ENCODE results near the gene PKD2L1. TPM values are rescaled to one million over a fixed set of nuclear protein-coding genes. Genes with fewer than 3 reads are reported as not detected.

Gene PKD2L1
- polyA plus RNA-seq, 3 donors = 0.11 to 0.47 TPM; not detected in 1

DNA sequence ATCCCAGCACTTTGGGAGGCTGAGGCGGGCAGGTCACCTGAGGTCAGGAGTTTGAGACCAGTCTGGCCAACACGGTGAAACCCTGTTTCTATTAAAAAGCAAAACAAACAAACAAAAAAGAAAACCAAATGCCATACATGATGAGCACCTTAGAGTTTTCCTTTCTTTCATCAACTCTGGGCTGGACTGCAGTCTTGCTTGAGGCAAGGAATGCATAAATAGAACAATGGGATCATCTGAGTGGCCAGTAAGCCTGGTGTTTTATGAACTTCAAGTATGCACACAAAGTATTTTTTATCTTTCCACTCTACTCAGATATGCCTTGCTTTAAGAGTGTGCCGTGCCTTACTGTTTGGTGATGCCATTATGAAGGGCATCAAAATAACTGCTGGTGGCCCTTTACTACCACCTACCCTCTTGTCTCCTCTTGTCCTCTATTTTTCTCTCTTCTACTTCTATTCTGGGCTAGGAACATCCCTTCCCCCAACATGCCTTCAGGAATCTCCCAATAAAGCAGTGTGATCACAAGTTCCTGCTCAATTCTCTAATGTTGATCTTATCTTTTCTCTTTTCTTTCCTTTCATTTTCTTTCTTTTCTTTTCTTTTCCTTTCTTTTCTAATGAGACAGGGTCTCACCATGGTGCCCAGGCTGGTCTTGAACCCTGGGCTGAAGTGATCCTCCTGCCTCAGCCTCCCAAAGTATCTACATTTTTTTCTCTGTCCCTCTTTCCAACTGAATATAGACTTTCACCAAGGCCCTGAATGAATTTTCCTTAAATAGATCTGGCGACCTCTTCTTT is 27.2 kb upstream of the PKD2L1 start:
- no peak for DNase-seq

DNA sequence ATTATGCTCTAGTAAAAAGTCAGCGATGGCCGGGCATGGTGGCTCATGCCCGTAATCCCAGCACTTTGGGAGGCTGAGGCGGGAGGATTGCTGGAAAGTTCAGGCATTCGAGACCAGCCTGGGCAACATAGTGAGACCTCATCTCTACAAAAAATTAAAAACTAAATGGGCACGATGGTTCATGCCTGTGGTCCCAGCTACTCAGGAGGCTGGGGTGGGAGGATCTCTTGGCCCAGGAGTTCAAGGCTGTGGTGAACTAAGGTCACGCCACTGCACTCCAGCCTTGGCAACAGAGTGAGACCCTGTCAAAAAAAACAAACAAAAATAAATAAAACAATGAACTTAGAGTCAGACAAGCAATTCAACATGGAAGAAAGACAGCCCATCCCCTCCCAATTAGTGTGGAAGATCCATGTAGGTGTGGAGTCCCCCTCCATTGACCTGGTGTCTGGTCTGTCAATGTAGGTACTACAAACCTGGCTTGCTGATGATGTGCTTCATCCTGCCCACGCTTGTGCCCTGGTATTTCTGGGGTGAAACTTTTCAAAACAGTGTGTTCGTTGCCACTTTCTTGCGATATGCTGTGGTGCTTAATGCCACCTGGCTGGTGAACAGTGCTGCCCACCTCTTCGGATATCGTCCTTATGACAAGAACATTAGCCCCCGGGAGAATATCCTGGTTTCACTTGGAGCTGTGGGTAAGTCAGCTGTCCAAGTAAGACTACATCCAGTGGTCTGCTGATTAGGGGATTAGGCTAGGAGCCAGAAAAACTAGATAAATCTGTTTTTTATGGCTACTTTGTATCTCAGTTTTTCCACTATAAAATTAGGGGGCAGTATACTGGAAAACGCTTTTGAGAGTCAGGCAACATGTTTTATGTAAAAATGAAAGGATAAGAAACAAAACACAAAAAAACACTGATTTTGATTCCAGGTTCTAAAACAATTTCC is 26.3 kb upstream of the PKD2L1 start:
- DNase-seq = no peak

DNA sequence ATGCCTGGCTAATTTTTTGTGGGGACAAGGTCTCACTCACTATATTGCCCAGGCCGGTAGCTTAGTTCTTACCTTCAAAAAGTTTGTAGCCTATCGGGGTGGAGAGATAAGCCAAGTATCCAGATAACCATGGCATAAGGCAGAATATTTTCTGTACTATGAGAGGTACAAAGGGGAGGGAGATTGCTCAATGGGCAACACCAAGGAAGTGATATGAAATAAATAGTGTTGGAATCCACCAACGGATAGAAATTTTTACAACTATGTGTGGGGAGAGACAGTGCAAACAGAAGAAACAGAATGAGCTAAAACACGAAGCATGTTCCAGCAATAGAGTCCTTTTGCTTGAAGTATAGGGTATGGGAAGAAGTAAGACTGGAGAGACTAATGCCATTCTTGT is 25.1 kb upstream of the PKD2L1 start:
- DNase-seq = no peak

DNA sequence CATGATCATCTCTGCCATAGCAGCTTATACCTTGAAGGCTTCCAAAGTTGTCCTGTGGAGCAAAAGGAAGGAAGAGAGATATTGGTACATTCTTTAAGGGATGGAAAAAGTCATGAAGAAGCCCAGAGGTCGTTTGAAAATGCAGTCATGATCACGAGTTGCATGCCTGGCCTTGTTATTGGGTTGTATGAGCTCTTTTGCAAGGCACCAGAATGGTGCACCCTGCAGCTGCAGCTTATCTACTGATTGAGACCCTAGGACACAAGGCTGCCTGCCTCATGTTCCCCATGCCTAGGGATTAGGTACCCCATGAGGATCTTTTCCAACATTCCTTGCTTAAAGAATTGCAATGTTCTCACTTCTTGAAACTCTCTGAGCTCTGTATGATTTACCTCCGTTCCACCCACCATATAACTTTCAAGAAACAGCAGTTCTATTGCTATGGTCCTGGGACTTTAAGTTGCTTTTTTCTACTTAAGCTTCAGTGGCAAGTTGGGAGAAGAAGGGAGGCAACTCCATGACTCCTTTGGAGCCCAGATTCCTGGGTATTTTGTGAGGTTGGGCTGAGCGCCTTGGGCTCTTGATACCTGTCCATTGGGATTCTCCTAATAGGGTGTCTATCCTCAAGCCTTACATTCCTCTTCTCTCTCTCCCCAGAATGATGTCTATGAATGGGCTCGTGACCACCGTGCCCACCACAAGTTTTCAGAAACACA is 23.9 kb upstream of the PKD2L1 start:
- no peak for DNase-seq

DNA sequence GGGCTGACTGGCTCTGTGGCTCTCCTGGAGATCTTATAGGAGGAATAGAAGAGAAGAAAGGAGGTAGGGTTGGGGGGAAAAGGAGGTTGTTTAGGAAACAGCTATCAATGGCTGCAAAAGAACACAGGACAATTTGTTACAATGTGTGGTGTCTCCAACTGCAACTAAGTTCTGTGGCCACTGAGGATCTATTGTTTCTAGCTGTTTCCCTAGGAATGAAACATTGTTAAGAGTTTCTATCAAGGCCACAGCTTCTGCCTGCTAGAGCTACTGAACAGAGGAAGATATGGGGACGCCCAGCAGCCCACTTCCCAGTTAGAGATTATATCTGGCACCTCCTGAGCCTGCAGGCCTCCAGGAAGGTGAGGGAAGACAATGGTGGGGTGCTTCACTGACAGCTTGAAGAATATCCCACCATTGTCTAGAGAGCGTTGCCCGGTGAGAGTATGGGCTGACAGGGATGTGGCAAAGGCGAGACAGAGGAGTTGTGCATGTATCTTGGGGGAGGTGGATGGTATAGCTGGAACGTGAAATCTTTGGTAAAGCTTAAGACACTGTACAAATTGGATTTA is 21.0 kb upstream of the PKD2L1 start:
- no peak for DNase-seq

DNA sequence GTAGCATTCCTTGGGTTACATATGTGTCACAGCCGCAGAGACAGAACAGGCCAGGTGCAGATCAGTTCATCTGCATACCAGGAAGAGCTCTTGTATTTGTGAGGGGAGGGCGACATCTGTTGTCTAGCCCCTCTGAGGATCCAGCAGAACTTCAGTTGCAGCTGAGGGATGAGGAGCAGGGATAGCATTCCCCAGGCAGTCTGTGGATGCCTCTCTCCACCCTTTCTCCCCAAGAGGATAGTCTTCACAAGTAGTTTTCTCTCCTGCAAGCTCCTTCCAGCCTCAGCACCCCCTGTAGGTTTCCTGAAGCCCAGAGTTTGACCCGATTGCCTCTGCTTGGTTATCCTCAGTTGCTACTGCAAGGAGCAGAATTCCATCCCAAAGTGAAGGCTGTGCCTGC is 19.6 kb upstream of the PKD2L1 start:
- DNase-seq = no peak

DNA sequence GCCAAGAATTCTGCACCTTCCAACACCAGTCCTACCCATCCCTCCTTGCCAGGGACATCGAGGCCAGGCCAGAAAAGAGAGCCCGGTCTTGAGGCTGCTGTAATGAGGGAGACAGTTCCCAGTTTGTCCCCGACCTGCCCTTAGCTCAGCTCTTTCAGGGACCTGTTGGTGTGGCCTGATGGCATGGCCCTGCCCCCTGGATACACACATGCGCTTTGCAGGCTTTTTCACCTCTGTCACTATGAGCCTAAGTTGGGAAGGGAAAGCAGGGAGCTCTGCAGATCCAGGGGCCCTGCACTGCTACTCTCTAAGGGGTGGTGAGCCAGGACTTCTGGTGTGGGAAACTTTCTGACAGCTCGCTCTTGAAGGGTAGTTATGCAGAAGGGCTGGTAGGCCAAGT is 19.1 kb upstream of the PKD2L1 start:
- no peak for DNase-seq

DNA sequence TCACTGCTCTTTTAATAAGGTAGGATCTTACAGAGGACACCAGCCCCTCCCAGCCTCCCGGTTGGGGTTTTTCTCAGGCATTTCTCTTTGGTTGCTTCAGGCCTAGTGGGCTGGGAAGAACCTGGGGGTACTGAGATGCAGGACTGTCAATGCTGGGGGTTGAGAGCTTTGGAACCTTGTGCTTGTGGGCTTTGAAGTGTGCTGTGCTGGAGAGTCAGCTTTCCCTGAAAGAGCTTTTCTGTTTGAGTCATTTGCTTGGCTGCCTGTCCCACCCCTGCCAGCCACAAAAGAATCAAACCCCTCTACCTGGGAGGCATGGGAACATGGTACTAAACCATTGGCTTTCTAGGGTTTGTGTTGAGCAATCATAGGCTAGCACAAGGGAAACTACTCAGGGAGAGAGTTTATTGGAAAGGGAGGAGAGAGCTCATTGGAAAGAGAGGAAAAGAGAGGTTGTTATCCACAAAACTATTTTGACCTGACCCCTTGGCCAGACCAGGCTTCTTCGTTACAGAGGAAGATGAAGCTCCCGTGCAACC is 18.4 kb upstream of the PKD2L1 start:
- no peak for DNase-seq

DNA sequence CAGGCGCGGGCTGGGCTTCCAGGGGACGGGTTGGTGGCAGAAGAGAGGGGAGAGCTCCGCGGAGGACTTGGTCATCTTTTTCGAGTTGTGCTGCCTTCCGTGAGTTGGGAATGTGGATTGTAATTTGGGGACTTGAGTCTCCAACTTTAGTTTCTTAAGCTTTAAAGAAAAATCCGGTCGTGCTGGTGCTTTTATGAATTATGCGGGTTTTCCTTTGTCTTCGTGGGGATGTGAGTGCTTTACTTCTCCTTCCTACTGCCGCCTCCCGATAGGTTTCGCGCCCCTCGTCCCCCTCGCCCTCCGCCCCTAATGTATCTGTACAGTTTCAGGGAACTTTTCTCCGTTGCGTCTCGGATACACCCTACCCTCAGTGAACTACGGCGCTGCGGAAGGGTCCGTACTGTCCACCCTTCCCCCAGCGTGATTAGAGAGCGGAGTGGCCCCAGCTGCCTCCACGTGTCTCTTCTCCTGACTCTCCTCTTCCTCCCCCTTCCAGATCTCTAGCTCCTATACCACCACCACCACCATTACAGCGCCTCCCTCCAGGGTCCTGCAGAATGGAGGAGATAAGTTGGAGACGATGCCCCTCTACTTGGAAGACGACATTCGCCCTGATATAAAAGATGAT is 17.7 kb upstream of the PKD2L1 start:
- peak; percentile 20 for DNase-seq

DNA sequence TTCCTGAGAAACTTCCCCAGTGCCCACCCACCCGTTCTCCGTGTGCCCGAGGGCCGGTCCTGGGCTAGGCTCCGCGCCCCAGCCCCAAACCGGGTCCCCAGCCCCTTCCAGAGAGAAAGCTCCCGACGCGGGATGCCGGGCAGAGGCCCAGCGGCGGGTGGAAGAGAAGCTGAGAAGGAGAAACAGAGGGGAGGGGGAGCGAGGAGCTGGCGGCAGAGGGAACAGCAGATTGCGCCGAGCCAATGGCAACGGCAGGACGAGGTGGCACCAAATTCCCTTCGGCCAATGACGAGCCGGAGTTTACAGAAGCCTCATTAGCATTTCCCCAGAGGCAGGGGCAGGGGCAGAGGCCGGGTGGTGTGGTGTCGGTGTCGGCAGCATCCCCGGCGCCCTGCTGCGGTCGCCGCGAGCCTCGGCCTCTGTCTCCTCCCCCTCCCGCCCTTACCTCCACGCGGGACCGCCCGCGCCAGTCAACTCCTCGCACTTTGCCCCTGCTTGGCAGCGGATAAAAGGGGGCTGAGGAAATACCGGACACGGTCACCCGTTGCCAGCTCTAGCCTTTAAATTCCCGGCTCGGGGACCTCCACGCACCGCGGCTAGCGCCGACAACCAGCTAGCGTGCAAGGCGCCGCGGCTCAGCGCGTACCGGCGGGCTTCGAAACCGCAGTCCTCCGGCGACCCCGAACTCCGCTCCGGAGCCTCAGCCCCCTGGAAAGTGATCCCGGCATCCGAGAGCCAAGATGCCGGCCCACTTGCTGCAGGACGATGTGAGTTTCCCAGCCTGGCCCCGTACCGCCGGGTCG is 16.9 kb upstream of the PKD2L1 start, which contains the start of gene SCD:
SCD (plus strand) TSS at position 469 of the 803 bp plus-strand sequence; CDS start at position 741, 272 bp downstream.
- DNase-seq = peak; percentile 88

DNA sequence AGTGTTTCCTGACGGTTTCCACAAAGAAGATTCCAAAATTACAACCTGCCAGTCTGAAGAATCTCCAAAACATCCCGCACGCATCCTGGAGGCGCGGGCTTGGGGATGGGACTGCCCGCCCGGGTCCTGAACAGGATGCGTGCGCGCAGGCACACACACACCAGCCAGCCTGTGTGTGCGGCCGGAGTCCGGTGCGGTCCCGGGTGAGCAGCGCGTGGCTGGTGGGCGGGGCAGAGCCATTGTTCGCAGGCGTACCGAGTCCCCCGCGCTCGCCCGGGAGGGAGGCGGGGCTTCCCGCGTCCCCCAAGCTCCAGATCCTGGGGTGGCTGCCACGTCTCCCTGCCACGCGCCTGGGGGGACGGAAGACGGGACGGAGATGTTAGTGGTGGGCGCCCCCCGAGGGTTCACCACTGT is 16.3 kb upstream of the PKD2L1 start:
- DNase-seq = peak; percentile 68

DNA sequence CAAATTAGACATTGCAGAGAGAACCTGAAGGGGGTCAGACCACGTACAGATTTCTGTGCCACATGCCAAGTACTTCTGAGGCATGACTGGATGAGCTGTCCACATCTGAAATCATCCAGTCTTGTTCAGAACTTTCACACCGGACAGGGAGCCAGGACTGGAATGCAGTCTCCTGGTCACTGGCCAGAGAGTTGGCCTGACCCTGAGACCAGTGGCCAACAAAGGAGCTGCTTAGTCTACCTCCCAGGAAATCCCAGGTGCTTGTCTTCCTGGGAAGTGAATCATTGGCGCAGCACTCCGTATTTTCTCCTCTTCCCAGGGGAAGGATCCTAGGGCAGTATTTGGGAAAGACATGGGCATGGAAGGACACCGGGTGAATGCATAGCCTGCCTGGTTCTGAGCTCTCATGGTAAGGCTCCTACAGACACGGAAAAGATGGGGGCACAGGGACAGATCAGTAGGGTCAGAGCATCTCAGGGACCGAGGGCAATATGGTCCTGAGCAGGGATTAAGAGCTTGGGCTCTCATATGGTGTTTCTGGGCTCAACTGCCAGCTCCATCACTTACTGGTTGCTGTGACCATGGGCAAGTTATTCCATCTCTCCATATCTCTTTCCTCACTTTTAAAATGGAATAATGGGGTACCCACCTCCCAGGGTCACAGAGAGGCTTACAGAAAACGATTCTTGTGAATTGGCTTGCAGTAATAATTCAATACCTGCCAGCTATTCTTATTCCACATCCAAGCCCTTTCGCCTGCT is 15.7 kb upstream of the PKD2L1 start:
- no peak for DNase-seq

DNA sequence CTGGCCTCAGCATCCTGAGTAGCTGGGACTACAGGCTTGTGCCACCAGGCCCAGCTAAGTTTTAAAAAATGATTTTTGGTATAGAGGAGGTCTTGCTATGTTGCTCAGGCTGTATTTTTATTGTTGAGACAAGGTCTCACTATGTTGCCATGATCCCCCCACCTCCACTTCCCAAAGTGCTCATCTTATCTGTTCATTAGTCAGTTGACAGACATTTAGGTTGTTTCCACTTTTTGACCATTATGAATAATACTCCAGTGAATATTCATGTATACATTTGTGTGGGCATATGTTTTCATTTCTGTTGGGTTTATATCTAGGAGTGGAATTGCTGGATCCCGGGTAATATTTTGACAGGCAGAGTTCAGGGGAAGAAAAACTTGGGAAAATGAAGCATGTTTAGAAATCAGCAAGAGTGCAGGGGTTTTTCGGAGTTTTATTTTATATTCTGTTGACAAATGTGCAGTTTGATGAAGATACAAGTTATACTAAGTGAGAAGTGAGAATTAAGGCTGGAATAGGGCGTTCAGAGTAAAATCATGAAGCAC is 14.3 kb upstream of the PKD2L1 start:
- DNase-seq = no peak

DNA sequence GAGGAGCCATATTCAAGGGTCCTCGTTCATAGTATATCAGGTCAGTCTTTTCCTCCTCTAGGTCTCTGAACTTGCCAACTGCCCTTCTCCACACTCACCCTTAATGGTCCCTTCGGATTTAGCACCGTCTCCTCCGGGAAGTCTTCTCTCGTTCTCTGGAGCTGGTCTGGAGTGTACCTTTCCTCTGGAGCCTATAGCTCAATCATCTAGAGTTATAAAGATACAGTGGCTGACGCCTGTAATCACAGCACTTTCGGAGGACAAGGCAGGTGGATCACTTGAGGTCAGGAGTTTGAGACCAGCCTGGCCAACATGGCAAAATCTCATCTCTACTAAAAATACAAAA is 12.6 kb upstream of the PKD2L1 start:
- no peak for DNase-seq

DNA sequence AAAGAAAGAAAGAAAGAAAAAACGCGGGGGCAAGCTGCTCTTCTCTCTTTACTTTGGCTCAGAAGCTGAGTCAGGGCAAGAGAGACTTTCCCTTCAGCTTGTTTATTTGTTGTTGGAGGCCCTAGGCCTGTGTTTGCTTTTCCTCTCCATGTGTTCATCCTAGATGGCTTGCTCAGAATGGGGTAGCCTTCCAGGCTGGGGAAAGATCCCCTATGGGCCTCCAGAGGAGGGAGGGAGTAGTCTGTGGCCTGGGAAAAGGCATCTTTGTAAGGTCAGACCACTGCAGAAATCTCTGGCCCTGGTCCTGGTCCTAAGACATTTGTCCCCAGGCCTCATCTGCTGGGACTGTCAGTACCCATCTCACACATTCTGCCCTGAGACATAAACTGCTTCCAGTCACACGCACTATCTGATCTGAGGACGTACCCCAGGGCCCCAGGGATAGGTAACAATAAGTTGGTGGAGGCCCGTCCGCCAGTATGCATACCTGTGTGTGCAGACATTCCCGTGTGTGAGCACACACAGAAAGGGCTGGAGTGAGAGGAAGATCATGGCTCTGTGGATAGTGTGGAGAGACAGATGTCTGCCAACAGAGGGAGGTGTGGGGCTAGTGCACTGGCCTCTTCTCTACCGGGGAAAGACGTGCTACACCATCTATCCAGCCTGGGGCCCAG is 12.1 kb upstream of the PKD2L1 start:
- DNase-seq = peak; percentile 28

DNA sequence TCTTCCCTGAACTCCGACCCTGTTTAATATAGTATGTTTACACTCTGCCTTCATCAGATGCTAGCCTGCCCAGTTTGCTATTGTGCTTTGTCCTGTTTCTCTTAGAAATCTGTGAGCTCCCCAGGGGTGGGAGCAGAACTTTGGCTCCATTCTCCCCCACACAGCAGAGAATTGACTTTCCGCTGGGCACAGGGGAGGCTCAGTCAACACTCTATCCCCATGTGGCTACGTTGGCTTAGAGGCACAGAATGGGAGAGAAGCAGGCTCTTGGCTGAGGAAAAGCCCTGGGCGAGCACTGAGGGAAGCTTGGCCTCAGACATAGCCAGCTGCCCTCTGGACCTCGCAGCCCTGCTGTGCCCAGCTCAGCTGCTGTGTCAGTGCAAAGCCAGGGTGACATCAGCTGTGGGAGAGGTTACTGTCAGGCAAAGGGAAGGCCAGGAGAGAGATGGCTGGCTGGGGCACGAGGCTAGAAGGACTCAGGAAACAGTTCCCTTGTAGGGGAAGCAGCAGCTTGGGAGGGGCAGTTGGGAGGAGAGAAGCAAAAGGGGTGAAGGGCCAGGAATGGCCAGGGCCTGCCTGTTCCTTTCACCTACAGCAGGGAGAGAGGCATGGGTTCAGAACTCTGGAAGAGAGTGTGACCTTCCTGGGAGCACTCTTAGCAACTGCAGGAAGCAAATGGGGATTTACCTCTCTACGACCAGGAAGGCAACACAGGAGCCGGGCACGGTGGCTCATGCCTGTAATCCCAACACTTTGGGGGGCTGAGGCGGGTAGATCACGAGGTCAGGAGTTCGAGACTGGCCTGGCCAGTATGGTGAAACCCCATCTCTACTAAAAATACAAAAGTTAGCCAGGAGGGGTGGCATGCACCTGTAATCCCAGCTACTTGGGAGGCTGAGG is 11.2 kb upstream of the PKD2L1 start:
- no peak for DNase-seq

DNA sequence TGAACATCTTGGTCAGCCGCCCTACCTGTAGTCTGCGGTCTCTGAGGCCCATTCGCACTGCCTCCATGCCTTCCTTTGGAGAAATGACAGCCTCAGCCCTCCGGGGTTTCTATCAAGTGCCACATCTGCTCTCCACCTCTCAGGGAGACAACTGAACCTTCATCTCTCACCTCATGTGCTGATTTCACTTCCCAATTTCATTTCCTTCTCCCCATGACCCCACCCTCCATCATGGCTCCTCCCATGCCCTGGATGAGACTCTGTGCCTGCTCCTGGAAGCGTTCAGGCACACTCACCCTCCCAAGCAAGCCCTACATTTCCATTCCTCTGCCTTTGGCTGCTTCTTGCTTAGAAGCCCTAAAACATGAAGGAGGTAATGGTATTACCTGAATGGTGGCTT is 9.2 kb upstream of the PKD2L1 start:
- DNase-seq = no peak

All from renal pelvis (tissue), 4 donors.